A673 (cell line): ENCODE results near the gene CCSER1.

Source experiments
- EZH2 ChIP-seq: fragments of 200-600 bp; sonication (generic); IDR thresholded peaks from 2 replicates; pipeline ENCODE4 v1.6.1; 2017; ENCODE audit warnings: borderline replicate concordance, low read depth, mild to moderate bottlenecking, mixed read lengths, antibody characterized with exemption, low read length; ENCODE audit not compliant: poor library complexity, severe bottlenecking
- TF ChIP-seq, protein P1 (sequence below): fragments of 300-800, 200-600 bp; sonication (generic); conservative IDR thresholded peaks from 2 replicates; pipeline ENCODE4 v1.5.1; 2017; ENCODE audit warnings: low read depth, mild to moderate bottlenecking, antibody characterized with exemption, low read length, moderate library complexity, mixed read lengths

DNA sequence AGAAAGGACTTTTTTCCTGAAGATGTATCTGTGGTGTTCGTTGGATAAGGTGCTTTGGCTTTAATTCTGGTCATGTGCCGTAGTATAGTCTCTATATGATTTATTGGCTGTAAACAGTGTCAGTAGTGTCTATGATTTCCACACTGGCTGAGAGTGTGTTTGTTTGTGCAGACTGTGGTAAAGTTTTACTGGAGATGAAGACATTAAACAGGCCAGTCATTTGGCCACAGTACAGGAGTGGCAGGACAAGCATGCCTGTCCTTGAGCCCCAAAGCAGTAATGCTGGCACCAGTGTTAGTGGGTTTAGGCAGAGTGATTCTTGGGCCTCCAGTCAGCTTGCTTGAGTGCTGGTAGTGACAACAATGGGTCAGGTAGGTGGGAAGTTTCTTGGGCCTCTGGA is 1152.7 kb downstream of the CCSER1 start:
- TF ChIP-seq, protein P1, sequence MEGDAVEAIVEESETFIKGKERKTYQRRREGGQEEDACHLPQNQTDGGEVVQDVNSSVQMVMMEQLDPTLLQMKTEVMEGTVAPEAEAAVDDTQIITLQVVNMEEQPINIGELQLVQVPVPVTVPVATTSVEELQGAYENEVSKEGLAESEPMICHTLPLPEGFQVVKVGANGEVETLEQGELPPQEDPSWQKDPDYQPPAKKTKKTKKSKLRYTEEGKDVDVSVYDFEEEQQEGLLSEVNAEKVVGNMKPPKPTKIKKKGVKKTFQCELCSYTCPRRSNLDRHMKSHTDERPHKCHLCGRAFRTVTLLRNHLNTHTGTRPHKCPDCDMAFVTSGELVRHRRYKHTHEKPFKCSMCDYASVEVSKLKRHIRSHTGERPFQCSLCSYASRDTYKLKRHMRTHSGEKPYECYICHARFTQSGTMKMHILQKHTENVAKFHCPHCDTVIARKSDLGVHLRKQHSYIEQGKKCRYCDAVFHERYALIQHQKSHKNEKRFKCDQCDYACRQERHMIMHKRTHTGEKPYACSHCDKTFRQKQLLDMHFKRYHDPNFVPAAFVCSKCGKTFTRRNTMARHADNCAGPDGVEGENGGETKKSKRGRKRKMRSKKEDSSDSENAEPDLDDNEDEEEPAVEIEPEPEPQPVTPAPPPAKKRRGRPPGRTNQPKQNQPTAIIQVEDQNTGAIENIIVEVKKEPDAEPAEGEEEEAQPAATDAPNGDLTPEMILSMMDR, result no peak
- no peak for TF ChIP-seq EZH2
